Spleen (tissue), 7 donors: ENCODE measurements around the gene ELP4.

Experiments used
- POLR2A ChIP-seq, 3 donors: fragments of 450-650 bp; IDR thresholded peaks; one replicate each; pipeline ENCODE4 v1.5.1; 2017; ENCODE audit warnings: antibody characterized with exemption in 3 of 3, mild to moderate bottlenecking in 1 of 3
- TF ChIP-seq, protein P1 (sequence below), 11 experiments: fragments of 200-600 bp in 7 of 11; fragments of 450-650 bp in 4 of 11; sonication (generic) in 4 of 11; IDR thresholded peaks in 8 of 11; conservative IDR thresholded peaks in 3 of 11; 1 replicate in 7 of 11; 2 replicates in 4 of 11; pipeline versions ENCODE4 v1.4.0 to v1.8.0; 2016 to 2021; ENCODE audit warnings: antibody characterized with exemption in 11 of 11, inconsistent platforms in 4 of 11, mild to moderate bottlenecking in 1 of 11
- donor health status: DM: no; HTN: no; CAD: no; lungs with moderate emphysema.
- donor health status: DM: no; HTN: no; CAD: no.
- donor health status: DM: no; HTN: no; CAD: no.

DNA sequence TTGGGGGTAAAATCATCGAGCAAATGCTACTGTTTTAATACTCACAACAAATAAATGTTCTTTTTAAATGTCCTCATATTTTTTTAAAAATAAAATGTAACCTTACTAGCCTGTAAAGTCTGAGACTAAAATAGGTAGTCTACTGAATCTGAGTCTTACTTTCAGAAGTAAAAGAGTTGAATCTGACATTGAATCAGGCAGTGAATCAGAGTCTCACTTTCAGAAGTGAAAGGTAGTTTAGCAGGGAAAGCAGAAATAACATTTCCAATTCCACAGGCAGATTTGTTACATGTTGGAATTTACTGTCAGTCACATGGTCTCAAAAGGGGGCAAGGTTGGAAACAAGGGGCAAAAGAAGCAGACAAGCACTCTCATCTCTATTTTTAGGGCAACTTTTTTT lies 143.0 kb downstream of the ELP4 start:
- TF ChIP-seq, protein P1, sequence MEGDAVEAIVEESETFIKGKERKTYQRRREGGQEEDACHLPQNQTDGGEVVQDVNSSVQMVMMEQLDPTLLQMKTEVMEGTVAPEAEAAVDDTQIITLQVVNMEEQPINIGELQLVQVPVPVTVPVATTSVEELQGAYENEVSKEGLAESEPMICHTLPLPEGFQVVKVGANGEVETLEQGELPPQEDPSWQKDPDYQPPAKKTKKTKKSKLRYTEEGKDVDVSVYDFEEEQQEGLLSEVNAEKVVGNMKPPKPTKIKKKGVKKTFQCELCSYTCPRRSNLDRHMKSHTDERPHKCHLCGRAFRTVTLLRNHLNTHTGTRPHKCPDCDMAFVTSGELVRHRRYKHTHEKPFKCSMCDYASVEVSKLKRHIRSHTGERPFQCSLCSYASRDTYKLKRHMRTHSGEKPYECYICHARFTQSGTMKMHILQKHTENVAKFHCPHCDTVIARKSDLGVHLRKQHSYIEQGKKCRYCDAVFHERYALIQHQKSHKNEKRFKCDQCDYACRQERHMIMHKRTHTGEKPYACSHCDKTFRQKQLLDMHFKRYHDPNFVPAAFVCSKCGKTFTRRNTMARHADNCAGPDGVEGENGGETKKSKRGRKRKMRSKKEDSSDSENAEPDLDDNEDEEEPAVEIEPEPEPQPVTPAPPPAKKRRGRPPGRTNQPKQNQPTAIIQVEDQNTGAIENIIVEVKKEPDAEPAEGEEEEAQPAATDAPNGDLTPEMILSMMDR (IDR thresholded peaks at IDR 0.05 in 8 of 11, conservative IDR thresholded peaks at IDR 0.05 in 3 of 11), result no peak
- TF ChIP-seq POLR2A (IDR thresholded peaks at IDR 0.05), result no peak
